Right hindlimb (tissue), 1 donor: ENCODE data around the gene USP38.
"Not testable (repeated sequence)": the region's sequence is repeated elsewhere in the genome, so short reads cannot be mapped to it uniquely, and the experiment has no call there.

ENCODE experiments used
- DNase-seq: peaks from one replicate; pipeline ENCODE4 v3.0.0-alpha.2; 2018

The USP38 gene, protein sequence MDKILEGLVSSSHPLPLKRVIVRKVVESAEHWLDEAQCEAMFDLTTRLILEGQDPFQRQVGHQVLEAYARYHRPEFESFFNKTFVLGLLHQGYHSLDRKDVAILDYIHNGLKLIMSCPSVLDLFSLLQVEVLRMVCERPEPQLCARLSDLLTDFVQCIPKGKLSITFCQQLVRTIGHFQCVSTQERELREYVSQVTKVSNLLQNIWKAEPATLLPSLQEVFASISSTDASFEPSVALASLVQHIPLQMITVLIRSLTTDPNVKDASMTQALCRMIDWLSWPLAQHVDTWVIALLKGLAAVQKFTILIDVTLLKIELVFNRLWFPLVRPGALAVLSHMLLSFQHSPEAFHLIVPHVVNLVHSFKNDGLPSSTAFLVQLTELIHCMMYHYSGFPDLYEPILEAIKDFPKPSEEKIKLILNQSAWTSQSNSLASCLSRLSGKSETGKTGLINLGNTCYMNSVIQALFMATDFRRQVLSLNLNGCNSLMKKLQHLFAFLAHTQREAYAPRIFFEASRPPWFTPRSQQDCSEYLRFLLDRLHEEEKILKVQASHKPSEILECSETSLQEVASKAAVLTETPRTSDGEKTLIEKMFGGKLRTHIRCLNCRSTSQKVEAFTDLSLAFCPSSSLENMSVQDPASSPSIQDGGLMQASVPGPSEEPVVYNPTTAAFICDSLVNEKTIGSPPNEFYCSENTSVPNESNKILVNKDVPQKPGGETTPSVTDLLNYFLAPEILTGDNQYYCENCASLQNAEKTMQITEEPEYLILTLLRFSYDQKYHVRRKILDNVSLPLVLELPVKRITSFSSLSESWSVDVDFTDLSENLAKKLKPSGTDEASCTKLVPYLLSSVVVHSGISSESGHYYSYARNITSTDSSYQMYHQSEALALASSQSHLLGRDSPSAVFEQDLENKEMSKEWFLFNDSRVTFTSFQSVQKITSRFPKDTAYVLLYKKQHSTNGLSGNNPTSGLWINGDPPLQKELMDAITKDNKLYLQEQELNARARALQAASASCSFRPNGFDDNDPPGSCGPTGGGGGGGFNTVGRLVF

GRCh38 chr4:143184503-143185252 lies at the start of gene USP38:
USP38 (plus strand) TSS chr4:143184917; CDS start chr4:143185451, 534 bp downstream.
- peak; percentile 95 for DNase-seq

GRCh38 chr4:143135358-143135757 lies 49.4 kb upstream of the USP38 start:
- no peak for DNase-seq

DNA sequence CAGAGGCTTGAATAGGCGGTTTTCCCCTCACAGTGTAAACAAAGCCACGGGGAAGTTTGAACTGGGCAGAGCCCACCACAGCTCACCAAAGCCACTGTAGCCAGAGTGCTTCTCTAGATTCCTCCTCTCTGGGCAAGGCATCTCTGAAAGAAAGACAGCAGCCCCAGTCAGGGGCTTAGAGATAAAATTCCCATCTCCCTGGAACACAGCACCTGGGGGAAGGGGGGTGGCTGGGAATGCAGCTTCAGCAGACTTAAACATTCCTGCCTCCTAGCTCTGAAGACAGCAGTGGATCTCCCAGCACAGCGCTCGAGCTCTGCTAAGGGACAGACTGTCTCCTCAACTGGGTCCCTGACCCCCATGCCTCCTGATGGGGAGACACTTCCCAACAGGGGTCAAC lies 44.0 kb upstream of the USP38 start:
- no peak for DNase-seq

DNA sequence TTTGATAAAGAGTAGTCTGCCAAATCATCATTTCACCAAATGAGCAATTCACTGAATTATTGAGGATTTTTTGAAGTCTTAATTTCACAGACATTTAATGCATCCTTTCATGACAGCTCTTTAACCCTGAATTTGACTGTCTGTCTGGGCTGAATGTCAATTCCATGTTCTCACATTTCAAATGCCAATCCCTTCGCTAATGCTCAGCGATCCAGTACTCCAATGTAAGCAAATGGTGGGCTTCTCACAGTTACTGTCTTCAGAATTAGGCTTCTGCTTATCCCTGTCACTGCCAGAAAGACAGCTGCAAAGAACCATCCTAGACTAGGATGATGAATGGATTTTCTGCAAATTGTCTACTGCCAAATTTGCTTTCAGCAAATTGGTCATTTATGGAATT lies 36.2 kb upstream of the USP38 start:
- peak; percentile 38 for DNase-seq

- DNase-seq: no peak
Measured at GRCh38 chr4:143156853-143157252, 27.9 kb upstream of the USP38 start.

- no peak for DNase-seq
Measured at GRCh38 chr4:143163614-143164013, 21.1 kb upstream of the USP38 start.

- not testable (repeated sequence) for DNase-seq
Measured at GRCh38 chr4:143166722-143167121, 18.0 kb upstream of the USP38 start.

DNA sequence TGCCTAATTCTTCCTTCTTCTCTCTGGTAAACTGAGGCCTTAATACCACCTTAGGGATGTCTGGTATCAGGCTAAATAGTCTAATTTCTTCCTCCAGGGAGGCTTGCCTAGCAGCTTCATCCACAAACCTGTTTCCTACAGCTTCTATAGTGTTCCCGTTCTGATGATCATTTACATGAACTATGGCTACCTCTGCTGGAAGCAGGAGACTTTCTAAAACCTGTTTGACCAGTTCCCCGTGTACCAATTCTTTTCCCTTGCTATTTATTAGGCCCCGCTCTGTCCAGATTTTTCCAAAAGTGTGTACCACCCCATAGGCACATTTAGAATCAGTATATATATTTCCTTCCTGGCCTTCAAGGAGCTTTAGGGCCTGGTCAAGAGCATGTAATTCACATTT lies 5.8 kb upstream of the USP38 start:
- DNase-seq: no peak

DNA sequence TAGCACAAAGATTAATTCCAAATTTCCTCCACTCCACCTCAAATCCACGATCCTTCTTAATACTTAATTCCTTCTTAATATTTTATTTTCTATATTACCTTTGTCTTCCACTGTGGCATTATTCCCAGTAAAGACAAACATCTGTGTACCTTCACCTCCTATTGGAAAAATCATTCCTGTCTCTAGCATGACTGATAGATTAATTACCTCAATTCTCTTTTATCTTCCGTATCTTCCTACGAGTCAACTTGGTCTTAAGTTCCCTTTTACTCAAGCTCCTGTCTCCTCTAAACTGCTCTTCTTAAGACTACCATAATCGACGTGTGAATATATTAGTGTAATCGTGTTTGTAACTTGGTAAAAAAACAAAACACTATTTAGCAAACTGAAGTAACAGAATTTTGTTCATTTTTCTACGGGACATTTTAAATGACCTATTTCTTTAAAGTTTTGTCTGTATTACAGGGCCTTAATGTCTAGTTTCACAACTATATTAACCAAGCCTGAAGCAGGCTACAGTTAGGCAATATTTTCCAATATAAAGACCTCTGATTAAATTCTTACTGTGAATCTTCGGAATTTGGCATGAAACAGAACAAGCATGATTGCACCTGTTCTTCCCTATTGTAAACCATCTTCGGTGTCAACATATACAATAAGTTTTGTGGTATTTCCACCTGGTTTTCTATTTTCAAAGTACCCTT lies 1.1 kb upstream of the USP38 start:
- no peak for DNase-seq

GRCh38 chr4:143184217-143184502 lies 557 bp upstream of the USP38 start:
- DNase-seq: no peak

DNA sequence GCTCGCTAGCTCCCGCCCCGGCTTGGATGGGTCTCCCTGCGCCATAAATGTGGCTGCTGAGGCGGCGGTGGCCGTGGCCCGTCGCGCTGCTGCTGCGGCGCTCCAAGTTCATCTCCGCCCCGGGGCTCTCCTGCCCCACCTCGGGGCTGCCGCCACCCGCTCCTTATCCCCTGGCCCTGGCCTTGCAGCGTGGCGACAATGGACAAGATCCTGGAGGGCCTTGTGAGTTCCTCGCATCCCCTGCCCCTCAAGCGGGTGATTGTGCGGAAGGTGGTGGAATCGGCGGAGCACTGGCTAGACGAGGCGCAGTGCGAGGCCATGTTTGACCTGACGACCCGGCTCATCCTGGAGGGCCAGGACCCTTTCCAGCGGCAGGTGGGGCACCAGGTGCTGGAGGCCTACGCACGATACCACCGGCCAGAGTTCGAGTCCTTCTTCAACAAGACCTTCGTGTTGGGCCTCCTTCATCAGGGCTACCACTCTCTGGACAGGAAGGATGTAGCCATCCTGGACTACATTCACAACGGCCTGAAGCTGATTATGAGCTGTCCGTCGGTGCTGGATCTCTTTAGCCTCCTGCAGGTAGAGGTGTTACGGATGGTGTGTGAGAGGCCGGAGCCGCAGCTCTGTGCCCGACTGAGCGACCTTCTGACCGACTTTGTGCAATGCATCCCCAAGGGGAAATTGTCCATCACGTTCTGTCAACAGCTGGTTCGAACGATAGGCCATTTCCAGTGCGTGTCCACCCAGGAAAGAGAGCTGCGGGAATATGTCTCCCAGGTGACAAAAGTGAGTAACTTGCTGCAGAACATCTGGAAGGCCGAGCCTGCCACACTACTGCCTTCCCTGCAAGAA lies 763 bp downstream of the USP38 start:
- peak; percentile 41 for DNase-seq

DNA sequence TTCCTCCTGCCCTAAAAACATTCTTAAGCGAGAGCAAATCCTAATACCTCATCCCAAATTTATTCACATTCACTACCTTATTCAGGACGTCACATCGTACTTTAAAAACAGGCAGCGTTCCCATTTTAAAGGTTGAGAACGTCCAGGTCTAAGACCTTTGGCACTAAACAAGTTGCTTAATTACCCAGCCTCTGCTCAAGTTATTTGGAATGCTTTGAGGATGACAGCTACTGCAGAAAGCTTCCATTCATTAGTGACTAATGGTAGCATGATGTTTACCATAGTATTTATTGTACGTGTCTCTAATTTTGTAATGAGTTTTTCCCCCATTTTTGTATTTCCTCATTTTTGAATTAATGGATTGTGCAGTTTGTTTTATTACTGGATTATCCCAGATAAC lies 1.5 kb downstream of the USP38 start:
- DNase-seq: no peak

GRCh38 chr4:143186649-143187048 lies 1.9 kb downstream of the USP38 start:
- no peak for DNase-seq

DNA sequence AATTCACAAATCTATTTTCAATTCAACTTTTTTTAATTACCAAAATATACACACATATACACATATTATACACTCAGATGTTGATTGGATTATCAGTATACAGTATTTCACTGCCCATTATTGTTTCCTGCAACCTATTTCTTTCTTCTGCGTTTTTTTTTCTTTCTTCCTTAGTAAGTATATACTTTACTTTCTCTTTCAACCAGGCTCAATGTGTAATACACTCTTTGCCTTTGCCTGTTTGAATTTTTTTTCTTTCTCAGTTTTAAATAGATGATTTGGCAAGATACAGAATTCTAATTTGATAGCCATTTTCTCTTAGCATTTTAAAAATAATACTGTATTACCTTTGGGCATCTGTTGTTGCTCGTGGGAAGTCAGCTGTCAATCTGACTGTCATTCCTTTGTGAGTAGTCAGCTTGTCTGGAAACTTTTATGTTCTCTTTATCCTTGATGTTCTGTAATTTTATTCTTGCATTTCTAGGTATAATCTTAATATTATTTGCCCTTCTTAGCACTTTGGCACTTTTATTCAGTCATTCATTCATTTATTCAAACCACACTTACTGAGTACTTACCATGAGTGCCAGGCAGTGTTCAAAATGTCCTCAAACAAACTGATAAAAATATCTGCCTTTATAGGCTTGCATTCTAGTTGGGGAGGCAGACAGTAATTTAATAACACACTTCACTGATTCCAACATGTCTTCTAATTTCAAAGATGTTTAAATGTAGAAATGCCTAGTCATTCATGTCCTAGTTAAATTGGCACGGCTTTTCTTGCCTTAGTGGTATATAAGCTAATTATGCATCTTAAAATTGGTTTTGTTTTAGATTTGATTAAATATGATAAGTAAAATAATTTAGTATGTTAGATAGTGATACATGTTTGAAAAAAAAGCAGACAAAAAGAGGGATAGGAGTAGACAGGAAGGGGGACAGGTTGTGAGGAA lies 3.7 kb downstream of the USP38 start:
- DNase-seq: no peak

DNA sequence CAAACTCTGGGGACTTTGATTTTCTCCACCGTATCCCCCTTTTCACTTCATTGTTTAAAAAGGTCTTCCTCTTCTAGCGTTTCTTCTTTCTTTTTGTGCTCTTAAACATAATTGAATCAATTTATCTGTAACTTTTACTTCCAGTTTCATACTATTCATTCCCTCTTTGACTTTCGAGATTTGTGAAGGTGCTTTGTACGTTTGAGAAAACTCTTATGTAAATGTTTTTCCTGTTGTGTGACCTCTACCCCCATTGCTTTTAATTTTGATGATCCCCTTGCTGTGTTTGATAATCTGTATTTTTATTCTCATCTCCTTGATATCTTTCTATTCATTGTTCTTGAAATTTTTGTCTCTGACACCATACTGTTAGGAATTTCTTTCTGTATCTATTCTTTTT lies 4.8 kb downstream of the USP38 start:
- DNase-seq: no peak

- DNase-seq: no peak
Measured at GRCh38 chr4:143195581-143195980, 10.9 kb downstream of the USP38 start.

DNA sequence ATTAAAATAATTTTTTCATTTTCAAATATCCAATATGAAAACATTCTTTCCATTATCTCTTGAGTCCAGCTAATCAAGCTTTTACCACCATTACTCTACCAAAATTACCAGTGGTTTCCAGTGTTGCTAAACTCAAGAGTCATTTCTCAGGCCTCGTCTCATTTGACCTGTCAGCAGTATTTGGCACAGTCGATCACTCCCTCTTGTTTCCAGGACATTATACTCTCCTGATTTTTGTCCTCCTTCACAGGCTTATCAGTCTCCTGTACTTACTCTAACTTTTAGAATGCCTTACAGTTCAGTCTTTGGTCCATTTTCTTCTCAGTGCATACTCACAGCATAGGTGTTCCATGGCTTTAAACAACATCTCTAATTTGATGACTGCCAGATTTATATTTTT lies 11.6 kb downstream of the USP38 start:
- DNase-seq: no peak

GRCh38 chr4:143199503-143199902 lies 14.8 kb downstream of the USP38 start:
- no peak for DNase-seq

DNA sequence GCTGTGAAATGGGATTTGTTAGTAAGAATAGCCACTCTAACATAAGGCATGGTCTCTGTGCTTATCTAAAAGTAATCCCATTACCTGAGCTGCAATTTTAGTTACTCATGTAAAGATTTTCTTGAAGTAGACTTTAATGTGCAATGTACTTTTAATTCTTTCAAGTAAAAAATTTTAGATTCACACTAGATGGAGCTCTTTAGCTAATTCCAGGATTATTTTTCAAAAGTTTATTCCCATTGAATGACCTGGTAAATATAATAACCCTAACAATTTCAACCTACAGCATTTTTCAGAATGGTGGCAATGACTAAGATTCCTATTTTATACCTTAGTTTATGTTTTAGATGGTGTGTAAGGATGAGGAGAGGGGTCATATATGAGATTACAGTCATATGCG lies 18.1 kb downstream of the USP38 start:
- DNase-seq: no peak

GRCh38 chr4:143203577-143203976 lies 18.9 kb downstream of the USP38 start:
- no peak for DNase-seq
